Stimulated activated CD4-positive, alpha-beta T cell treated with anti-CD3 and anti-CD28 coated beads, TNF-alpha, amount 100 ng/mL, for 4 hours (primary cell): ENCODE data around the gene METTL25B.
"Not testable (repeated sequence)": the region's sequence is repeated elsewhere in the genome, so short reads cannot be mapped to it uniquely, and the experiment has no call there.

Experiments used
- DNase-seq, 3 experiments: peaks; one replicate each; pipeline ENCODE4 v3.0.0-alpha.2; 2020; ENCODE audit warnings: low read depth in 3 of 3

The METTL25B gene

DNA sequence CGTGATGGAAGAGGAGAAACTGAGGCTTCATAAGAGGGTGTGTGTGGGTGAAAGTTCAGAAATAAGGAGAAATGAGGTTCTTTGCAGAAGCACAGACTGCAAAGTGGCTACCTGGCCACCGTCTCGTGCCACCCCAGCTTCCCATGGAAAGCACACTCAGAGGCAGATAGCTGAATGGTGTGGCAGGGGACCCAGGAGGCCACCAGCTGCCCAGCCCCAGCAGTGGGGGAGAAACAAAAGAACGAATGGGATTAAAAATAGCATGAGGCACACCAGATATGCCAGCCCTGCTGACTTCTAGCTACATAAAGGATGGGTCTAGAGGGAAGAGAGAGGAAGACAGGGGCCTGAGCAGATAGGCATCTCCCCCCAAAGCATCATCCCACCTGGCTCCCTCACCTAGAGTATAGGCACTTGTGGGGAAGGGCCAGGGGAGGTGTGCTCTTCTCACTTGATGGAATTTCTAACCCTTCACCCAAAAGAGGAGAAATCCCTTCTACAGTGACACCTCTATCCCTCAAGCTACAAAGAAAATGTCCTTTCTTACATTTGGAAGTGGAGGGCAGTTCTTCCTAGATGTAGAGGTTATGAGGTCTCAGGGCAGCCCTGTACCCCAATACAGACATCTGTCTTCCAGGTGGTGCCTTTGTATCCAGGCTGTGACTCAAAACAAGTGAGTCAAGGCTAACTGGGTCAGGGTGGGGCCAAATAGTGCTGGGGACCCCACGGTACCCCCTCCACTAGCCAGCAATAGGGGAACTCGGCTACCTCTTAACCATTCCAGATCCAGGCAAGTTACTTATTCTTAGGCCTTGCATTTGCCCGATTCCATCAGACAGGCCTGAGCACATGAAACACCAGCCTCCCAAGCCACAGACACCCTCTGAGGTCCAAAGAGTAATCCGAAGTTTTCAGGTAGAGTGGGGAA lies 19.7 kb downstream of the METTL25B start:
- DNase-seq: no peak

DNA sequence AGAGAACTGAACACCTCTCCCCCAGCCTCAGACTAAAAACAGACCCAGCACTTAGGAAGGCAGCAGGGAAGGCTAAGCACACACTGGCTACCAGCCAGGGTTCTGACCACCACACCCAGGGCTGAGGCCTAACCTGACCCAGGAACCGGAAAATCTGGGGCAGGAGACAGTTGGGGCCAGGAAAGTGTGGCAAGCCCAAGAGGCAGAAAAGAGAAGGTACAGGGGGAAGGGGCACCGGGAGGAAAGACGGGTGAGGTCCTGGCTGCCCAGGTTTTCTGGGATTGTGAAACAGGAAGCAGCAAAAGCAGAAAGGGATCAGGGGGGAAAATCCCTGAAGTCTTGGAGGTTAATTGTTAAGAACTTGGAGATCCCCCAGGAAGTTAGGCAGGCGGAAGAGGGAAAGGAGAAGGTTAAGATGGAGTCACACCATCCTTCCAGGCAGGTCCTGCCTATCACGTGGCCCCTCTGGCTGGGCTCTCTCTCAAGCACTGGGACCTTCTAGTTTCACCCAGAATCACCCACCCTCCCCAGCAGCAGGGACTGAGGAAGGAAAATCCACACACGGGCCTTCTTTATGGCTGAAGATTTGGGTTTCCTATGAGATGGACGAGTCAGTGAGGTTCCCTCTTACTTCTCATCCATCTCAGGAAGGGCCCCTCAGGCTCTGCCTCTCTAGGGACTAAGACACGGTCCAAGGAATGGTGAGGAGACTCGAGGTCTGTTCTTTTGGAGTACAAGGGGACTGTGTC lies 20.6 kb downstream of the METTL25B start:
- DNase-seq: no peak

DNA sequence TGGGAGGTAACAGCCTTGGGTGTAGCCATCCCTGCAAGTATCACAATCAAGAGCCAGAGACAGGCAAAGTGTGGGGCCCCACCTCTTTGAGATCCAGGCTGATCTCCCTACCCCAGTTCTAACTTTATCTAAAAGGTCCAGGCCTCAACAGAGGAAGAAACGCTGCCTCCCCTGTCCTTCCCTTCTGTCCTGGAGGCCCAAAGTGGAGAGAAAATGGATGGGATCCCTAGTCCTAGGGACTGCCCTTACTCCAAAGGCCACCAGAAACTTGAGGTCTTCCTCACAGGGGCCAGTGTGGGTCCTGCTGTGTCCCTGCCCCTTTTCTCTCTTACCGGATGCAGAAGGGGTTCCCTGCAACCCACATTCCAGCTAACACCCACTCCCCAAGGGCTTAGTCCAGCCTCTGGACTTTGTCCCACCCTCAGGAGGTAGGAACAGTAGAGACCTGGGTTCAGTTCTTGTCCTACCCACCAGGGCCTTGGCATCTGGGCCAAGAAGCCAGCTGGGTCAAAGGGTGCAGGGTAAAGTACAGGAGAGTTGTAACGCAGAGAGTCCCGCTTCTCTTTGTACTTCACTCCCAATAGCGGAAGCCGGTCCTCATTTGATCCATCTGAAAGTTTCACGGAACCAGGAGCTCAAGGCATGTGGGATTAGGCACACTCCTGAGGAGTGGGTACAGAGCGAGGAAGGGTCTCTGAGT lies 21.3 kb downstream of the METTL25B start:
- DNase-seq: no peak

DNA sequence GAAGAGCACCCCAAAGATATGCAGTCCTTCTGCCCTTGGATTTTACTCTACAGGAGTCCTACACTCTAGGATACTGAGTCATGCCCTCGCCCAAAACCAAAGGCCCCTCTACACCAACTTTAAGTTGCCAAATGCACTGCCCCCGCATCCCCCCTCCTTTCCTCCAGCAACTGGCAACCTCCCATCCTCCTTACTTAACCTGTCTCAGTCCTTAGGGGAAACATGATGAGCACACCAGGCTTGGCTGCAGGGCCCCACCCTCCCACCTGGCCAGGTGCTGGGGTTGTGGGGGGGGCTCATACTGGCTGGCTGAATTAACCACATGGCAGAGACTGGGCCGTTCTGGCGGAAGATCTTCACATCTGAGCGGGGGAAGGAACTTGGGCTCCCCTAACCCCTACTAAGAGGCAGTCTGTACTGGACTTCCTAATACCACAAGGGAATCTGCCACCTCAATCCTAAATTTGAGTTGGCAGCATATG lies 22.0 kb downstream of the METTL25B start:
- DNase-seq: peak in 1 of 3 experiments; percentile 47

DNA sequence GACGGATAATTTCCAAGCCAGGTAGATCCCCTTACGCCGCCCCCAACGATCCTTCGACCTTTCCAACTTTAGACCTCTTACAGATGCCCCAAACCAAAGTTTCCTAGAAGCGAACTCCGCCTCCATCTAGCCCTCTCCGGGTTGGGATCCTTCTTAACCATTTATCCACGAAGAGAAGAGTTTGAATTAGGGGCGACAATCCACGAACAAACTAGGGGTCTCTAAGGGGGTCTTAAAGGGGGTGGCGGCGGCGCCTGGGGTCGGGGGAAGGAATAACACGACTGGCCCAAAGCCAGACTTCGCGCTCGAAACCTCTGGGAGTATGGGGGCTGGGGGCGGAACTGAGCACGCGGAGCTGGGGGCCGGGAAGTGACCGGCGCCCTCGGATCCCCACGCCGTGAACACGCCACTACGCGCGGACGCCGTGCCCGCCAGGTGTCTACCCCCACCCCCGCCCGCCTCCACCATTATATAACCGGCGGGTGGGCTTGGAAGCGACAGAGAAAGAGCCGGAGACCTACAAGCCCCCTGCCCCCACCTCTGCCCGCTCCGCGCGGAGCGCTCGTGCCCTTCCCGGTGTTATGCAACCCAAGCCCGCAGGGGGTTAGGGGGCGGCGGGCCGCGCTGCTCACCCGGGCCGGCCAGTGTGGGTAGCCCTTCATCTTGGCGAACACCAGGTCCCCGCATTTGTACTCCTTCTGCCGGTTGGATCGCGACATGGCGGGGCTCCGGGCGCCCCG lies 22.6 kb downstream of the METTL25B start:
- DNase-seq: no peak

DNA sequence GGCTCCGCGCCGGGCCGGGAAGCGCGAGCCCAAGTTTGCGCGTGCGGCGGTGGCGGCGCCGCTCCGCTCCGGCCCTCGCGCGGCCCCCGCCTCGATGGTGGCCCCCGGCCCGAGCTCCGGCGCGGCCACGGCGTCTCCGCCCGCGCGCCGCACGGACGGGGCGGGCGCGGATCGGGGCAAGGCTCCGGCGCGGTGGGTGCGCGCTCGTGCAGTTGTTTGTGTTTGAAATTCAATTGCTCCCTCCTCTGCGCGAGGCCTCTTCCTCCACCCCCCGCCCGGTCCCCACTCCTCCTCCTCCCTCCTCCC lies 23.1 kb downstream of the METTL25B start, which contains the start of gene HDGF:
TSS of gene HDGF (minus strand) at position 225 of the 306 bp plus-strand sequence. CDS start 246 bp downstream, outside the sequence.
- no peak for DNase-seq

DNA sequence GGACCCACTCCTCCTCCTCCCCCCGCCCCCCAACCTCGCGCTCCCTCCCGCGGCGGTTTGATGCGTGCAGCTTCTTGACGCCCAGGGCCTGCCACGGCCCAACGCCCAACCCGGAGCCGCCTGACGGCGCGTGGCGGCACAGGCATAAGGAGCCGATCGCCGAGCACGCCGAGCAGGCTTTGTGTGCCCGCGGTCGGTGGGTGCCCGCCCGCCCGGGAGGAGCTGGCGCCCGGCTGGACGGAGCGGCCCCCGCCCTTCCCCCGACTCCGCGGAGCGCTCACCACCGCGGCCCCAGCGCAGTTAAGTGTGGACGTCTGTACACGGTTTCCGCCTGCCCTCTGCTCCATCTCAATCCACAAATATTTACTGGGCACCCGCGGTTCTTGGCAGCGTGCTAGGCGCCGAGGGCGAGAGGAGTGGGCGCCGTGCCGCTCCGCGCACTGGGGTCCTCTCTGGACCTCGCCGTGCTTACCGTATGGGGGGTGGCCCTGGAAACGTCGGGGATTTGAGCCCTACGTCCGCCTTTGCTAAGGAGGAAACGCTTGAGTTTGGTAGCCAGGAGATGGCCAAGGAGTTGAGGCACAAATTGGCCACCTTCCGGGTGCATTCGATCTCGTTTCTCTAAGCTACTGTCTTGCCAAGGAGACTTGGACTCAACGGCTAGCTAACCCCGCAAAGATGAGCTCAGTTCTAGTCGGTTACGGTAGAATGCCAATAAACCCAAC lies 23.6 kb downstream of the METTL25B start:
- peak; percentile 93 to 96 (median 96) for DNase-seq

DNA sequence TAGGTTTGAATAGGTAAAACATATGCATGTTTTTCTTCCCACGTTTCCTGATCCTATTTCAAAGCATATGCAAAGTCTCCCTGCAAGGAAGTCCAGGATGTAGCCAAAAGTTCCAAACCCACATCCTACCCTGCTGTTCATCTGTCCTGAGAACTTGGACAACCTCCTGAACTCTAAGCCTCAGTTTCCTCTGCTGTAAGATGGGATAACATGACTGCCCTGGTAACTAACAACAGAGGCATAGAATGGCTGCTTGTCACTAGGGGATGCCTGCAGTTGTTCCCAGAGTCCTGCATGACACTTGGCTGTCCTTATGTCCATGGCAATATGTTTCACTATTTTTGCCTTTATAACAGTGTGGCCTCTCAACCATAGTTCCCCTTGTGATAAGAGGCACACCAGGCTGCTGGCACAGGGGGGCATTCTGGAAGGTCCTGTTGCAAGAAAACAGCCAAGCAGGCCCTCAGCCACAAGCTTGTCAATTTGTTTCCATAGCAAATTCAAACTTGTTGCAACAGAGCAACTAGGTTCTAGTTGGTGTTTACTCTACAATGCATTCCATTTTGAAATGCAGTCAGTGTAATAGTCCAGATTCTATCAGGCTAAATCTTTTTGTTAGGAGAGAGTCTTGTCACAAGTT lies 24.7 kb downstream of the METTL25B start:
- no peak for DNase-seq

DNA sequence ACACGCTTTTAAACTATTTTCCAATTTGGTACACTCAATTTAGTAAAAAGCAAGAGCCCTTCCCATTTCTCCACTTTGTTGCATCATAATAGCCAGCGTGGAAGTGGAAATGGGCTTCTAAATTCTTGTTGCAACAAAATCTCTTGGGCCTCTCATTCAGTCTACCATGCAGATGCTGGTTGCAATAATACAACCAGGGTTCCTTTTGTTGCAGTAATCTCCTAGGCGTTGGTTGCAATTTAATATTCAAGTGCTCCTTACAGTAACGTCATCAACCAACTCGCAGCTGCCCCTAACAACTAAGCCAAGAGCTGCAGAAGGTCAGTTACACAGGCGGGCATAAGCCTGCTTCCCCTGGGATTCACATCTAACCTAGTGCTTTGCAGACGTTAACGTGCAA lies 25.9 kb downstream of the METTL25B start:
- no peak for DNase-seq

DNA sequence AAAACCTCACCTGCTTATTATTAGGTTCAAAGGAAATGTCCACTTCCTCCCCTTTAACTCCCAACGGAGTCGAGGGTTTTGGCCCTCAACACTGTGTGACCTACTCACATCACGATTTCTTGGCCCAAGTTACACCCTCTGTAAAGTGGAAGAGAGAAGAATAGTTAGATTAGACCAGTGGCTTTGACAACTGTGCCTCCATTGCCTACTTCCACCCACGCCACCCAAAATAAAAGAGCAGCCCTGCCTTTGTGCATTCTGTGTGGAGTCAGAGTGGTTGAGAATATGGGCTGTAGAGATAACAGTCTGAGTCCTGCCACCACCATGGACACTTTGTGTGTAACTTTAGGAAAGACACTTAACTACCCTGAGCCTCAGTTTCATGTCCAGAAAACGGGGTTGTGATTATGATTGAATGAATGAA lies 27.3 kb downstream of the METTL25B start:
- no peak for DNase-seq

DNA sequence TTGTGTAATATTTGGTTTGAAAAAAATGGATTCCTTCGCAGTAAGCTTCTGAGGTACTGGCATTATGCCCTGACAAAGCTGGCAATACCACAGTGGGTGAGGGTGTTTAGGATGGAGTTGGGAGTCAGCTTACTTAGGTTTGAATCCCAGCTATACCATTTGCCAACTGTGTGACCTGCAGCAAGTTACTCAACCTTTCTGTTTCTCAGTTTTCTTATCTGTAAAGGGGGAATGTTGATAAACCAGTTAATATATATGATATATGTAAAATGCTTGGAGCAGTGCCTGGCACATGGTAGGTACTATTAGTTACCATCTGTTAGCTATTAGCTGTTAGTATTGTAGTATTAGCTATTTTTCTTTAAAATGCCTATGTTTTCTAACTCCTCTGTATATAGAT lies 28.1 kb downstream of the METTL25B start:
- DNase-seq: no peak

DNA sequence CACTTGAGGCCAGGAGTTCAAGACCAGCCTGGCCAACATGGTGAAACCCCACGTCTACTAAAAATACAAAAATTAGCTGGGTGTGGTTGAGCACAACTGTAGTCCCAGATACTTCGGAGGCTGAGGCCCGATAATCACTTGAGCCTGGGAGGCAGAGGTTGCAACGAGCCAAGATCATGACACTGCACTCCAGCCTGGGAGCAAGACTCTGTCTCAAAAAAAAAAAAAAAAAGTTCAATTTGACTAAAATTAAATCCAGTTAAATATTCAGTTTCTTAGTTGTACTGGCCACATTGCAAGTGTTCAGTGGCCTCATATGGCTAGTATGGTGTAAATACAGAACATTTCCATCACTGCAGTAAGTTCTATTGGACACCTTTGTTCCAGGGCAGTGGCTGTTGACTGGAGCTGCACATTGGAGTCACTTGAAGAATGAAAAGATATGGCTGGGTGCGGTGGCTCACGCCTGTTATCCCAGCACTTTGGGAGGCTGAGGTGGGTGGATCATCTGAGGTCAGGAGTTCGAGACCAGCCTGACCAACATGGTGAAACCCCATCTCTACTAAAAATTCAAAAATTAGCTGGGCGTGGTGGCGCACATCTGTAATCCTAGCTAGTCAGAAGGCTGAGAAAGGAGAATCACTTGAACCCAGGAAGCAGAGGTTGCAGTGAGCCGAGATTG lies 29.4 kb downstream of the METTL25B start:
- DNase-seq: not testable (repeated sequence)

DNA sequence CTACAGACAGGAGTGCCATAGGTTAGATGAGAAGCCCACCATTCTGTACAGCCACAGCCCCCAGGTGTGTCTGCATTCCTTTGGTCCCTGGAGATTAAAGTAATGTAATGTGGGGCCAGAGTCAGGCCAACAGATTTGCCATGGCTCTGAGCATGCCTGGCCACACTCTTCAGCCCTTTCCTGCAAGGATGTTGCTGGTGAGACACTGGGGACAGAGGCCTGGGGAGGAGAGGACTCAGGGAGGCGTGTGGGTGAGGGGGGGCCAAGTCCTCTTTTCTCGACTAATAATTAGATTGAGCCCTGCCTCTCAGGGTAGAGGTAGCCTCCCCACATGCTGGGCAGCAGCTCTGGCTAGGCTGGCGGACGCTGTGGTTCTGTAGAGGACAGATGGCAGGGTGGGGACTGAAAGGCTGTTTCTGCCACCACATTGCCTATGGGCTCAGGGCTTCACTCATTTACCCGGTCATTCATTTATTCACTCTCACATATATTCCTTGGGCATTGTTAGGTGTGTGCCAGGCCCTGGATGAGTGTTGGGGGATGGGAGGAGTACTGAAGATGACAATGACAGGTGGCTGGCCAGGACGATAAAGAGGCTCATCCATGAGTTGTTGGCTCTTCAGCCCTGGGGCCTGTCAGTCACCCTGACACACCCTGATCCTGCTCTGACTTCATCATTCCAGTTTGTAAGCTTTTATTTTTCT lies 32.0 kb downstream of the METTL25B start:
- DNase-seq: no peak

DNA sequence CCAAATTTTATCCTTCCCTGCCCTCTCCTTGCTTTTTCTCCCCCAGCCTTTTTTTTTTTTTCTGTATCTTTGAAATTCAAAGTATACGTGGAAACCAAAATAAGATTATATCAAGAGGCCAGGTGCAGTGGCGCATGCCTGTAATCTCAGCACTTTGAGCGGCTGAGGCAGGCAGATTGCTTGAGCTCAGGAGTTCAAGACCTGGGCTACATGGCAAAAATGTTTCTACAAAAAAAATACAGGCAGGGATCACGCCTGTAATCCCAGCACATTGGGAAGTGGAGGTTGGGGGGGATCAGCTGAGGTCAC lies 32.5 kb downstream of the METTL25B start:
- DNase-seq: no peak

DNA sequence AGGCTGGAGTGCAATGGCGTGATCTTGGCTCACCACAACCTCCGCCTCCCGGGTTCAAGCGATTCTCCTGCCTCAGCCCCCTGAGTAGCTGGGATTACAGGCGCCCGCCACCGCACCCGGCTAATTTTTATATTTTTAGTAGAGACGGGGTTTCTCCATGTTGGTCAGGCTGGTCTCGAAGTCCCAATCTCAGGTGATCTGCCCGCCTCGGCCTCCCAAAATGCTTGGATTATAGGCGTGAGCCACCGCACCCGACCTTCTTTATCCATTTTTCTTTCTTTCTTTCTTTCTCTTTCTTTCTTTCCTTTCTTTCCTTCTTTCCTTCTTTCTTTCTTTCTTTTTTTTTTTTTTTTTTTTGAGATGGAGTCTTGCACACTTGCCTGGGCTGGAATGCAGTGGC lies 36.9 kb downstream of the METTL25B start:
- not testable (repeated sequence) for DNase-seq

DNA sequence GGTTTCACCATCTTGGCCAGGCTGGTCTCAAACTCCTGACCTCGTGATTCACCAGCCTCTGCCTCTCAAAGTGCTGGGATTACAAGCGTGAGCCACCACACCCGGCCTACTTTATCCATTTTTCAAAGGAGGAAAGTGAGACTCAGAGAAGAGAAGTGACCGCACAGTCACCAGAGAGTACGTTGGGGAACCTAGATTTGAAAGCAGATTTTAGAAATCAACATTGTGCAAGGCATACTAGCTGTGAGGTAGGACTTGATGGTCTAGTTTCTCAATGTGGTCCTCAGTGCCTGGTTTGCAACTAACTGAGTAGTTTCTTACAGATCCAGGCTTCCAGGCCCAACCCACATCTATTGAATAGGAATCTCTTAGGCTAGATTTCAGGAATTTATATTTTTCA lies 37.4 kb downstream of the METTL25B start:
- no peak for DNase-seq

DNA sequence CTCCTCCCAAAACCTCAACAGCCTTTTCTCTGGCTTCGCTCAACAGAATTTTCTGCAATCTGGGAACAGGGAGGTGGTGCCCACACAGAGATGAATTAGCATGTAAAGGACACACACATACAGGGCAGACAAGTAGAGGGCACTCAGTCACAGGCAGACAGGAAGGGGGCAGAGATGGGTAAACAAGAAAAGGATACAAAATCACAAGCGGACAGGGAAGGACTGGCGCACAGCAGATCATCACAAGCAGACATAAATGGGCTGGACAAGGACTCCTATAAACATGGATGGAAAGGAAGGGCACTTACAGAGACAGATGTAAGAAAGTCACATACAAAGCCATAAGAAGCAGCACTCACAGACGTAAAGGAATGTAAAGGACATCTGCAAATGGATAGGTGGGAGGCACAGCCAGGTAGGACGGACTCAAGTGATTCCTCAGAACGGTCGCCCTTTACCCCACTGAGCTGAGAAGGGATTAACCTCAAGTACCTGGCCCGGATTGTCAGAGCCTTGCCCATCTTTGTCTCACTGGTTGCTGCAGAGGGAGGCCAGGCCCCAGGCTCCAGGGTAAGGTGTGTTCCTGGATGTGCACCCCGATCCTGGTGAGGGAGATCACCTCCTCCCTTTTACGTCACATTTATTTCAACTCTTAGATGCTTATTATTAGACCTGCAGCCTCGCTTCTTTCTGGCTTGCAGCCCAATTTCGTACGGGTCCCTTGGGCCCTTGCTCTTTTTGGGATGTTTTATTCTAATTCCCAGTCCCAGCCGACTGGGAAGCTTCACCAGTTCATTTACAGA lies 38.2 kb downstream of the METTL25B start:
- DNase-seq: peak in 1 of 3 experiments; percentile 33
